IMR-90 (cell line): Measurements from ENCODE around the gene PNCK.

Source experiments
- CTCF ChIP-seq: conservative IDR thresholded peaks from 2 replicates; pipeline ENCODE4 v1.5.1; 2012; ENCODE audit warnings: mild to moderate bottlenecking, low read depth, low read length, improper control_type of control experiment
- MAFK ChIP-seq: IDR thresholded peaks from 2 replicates; pipeline ENCODE4 v1.6.1; 2012; ENCODE audit warnings: low read depth, low read length, improper control_type of control experiment
- POLR2A ChIP-seq: IDR thresholded peaks from 2 replicates; pipeline ENCODE4 v1.6.1; 2012; ENCODE audit warnings: mild to moderate bottlenecking, low read depth, low read length
- RFX5 ChIP-seq: IDR thresholded peaks from 2 replicates; pipeline ENCODE4 v1.8.0; 2012; ENCODE audit warnings: low read depth, mild to moderate bottlenecking, low read length, moderate library complexity

- TF ChIP-seq CTCF (no peak), POLR2A (no peak), RFX5 (no peak), MAFK (no peak)
Observed at GRCh38 chrX:153640045-153640686, 33.4 kb downstream of the PNCK start.
